ENCODE measurements around the gene SLC25A25.

The SLC25A25 gene

DNA sequence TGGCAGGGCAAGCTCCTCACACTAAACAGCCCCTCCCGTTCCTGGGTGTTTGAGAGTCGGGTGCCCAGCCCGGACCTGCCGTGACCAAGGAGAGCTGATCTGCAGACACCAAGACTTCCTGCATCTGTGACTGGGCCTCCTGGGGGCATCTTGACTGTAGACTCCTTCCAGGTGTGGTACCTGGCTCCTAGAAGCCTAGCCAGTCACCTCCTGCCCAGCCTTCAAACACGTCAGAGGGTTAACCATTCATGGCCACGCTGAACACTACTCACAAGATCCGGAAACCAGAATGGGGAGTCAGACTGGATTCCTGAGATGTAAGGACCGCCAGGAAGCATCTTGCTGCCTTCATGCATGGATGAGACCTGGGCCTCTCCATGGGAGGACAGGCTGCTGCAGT is 77.5 kb downstream of the SLC25A25 start:
- DNase-seq (ENCODE audit: low read depth in 2 of 2): no peak

DNA sequence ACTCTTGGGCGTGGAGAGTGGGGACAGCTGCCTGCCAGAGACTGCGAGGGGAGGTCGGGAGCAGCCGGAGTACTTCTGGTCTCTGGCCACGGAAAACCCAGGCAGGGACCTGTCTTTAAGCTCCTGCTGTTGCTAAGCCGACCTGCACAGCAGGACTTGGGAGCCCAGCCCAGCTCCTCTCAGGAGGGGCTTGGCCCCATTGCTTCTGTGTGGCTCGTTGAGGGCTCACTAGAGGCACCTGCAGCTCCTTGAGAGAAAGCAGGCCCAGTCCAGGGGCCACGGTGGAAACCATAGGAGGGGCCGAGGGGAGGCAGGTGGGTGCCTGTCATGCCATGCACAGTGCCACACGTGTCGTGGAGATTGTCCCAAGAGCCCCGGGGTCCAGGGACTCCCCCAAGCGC is 77.9 kb downstream of the SLC25A25 start:
- DNase-seq (ENCODE audit: low read depth in 2 of 2): no peak

GRCh38 chr9:128146591-128147120 is 78.6 kb downstream of the SLC25A25 start:
- DNase-seq (ENCODE audit: low read depth in 2 of 2): no peak

DNA sequence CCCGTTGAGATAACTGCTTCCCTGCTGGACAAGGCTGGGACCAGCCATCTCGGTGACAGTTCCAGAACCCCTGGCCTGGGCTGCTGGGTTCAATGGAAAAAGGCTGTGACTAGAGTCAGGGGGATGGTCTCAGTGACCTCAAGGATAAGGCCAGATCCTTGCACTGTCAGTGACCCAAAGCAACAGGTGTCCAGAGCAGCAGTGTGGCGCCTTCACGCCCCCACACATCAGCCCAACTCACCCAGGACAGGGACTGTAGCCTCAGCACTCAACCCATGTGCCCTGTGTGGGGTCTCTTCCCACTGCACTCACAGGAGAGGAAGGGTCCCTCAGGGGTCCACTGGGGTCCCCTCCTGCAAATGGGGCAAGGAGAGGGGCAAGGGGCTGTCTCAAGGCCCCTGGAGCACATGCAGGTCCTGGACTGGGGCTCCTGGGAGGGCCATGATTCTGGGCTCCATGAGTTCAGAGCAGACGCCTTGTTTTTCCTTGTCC is 80.5 kb downstream of the SLC25A25 start:
- no peak for DNase-seq (ENCODE audit: low read depth in 2 of 2)

DNA sequence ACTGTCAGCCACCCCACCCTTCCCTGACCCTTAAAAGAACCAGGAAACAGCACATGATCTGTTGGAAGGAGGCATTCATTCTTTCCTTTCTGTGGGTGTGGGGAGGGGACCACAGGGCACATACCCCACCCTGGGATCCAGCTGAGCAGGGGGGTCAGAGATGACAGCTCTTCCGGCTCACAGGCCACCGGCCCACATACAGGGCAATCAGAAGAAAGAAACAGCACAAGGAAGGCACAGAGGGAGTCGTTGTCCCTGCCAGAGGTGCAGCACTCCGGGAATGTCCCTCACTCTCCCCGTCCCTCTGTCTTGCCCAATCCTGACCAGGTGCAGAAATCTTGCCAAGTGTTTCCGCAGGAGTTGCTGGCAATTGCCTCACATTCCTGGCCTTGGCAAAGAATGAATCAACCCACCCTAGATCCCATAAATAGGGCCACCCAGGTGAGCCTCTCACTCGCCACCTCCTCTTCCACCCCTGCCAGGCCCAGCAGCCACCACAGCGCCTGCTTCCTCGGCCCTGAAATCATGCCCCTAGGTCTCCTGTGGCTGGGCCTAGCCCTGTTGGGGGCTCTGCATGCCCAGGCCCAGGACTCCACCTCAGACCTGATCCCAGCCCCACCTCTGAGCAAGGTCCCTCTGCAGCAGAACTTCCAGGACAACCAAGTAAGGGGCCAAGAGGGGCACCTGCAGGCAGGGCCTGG is 81.1 kb downstream of the SLC25A25 start, which contains the start of gene LCN2:
Gene LCN2, plus strand, starts transcription at position 453 of the 701 bp plus-strand sequence. Its CDS starts 73 bp downstream, at position 526.
- no peak for DNase-seq (ENCODE audit: low read depth in 2 of 2)

DNA sequence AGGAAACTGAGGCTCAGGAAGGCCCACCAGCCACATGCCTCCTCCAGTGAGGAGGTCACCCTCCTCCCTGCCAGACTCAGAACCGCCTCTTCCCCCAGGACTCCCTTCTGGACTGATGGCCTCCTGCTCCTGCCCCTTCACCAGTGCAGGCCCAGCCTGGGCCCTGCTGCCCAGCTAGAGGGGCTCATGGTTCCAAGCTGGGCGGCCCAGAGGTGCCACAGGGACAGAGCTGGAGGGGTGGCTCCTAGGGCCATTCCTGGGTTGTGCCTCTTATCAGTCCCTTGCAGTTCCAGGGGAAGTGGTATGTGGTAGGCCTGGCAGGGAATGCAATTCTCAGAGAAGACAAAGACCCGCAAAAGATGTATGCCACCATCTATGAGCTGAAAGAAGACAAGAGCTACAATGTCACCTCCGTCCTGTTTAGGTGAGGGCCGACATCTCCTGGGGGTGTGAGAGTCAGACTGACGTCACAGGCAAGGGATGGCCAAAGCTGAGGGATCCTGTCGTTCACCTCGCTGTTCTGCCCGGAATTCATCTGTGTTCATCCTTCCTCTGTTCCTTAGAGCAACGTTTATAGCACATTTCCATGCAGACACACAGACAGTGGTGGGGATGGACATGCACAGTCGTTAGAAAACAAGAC is 82.0 kb downstream of the SLC25A25 start:
- no peak for DNase-seq (ENCODE audit: low read depth in 2 of 2)

GRCh38 chr9:128150594-128151308 is 82.7 kb downstream of the SLC25A25 start:
- no peak for DNase-seq (ENCODE audit: low read depth in 2 of 2)

DNA sequence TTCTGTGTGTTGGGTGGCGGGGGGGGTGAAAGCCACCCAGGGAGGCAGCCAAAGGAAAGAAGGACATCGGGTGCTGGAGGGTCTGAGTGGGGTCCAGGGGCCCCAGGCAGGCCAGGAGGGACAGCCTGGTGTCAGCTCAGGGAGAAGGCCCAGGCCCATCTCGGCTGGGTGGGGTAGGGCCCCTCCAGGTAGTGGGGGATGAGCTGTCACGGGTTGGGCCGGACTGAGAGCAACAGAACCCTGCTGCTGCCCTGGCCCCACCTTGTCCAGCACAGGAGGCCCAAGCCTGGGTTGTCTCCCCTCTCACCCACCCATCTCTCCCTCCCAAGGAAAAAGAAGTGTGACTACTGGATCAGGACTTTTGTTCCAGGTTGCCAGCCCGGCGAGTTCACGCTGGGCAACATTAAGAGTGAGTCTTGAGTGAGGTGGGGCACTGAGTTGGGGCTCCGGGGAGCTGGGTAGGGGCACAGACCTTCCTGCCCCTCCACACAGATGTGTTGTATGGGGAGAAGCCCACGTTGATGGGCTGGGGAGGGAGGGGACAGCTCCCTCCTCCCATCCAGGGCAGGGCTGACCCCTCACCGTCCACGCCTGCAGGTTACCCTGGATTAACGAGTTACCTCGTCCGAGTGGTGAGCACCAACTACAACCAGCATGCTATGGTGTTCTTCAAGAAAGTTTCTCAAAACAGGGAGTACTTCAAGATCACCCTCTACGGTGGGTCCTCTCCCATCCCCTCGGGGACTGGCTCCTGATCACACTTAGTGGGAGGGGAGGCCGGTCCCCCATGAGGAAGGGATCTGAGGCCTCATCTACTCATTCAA is 83.5 kb downstream of the SLC25A25 start:
- DNase-seq (ENCODE audit: low read depth in 2 of 2): no peak

GRCh38 chr9:128152133-128153059 is 84.4 kb downstream of the SLC25A25 start:
- no peak for DNase-seq (ENCODE audit: low read depth in 2 of 2)

- DNase-seq (ENCODE audit: low read depth in 2 of 2): no peak
These were observed 85.3 kb downstream of the SLC25A25 start for GRCh38 chr9:128153060-128153946.

DNA sequence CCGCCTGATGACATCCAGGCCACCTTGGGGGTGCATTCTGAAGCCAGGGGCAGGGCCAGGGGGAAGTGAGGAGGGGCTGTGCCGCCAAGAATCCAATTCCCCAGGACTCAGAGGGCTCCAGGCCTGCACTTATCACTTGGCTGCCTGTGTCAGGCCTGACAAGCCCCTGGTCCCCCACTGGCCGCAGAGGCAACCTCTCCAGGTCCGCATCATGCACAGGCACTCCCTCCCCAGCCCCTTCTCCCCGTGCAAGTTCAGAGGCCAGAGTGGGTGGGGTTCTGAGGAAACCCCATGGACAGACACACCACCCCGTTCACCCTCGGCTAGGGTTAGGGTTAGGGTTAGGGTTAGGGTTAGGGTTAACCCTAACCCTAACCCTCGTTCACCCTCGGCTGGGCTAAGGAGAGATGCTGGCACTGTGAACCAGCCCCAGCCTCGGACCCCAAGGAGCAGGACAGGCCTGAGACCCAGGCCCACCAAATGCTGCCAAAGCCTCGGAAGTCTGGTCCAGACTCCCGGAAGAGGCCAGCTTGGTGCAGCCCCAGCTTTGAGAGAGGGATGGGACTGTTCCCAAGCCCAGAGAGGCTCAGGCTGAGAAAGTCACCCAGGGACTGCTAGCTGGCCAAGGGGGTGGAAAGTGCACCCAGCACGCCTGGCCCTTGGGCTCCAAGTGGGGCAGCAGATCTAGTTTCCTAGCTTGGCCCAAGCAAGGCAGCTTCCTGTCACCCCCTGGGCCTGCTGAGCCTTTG is 86.1 kb downstream of the SLC25A25 start:
- no peak for DNase-seq (ENCODE audit: low read depth in 2 of 2)

DNA sequence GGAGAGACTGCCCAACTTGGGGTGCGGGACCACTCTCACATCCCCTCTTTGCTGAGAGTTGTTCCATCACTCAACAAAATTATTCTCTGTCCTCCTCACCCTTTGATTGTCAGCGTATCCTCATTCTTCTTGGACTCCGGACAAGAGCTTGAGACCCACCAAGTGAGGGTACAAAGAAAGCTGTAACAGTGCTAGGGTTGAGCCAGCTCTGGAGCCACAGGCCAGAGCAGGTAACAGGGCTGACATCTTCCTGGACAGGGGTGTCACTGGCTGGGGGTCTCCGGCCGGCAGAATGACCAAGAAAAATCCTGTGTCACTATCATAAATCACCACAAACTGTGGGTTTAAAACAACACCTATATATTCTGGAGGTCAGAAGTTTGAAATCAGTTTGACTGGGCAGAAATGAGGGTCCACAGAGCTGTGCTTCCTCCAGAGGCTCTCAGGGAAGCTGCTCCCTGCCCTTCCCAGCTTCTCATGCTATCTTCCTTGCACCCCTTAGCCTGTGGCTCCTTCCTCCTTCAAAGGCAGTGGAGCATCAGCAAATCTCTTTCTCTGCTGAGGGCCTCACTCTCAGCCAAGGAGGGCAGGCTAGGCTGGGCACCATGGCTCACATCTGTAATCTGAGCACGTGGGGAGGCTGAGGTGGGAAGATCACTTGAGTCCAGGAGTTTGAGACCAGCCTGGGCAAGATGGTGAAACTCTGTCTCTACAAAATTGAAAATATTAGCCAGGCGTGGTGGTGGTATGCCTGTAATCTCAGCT is 87.9 kb downstream of the SLC25A25 start:
- no peak for DNase-seq (ENCODE audit: low read depth in 2 of 2)
